Muscle of arm (tissue), 12 donors: Measurements from ENCODE around the gene GSK3B. TPM values are rescaled to one million over a fixed set of nuclear protein-coding genes. Genes with fewer than 3 reads are reported as not detected.
"Not testable (repeated sequence)": the region's sequence is repeated elsewhere in the genome, so short reads cannot be mapped to it uniquely, and the experiment has no call there.

ENCODE experiments used
- DNase-seq: peaks from one replicate; pipeline ENCODE4 v3.0.0-alpha.2; 2013
- polyA plus RNA-seq, 12 donors: library from polyadenylated mRNA; unstranded; fragments of 120-200 nt; gene quantifications; one replicate each; pipeline ENCODE4 v1.2.1, GENCODE V29; 2013; ENCODE audit not compliant: insufficient read length in 12 of 12

The GSK3B gene
- polyA plus RNA-seq, 12 donors: 26.2 to 43.2 (median 31.5) TPM; not detected in 1

DNA sequence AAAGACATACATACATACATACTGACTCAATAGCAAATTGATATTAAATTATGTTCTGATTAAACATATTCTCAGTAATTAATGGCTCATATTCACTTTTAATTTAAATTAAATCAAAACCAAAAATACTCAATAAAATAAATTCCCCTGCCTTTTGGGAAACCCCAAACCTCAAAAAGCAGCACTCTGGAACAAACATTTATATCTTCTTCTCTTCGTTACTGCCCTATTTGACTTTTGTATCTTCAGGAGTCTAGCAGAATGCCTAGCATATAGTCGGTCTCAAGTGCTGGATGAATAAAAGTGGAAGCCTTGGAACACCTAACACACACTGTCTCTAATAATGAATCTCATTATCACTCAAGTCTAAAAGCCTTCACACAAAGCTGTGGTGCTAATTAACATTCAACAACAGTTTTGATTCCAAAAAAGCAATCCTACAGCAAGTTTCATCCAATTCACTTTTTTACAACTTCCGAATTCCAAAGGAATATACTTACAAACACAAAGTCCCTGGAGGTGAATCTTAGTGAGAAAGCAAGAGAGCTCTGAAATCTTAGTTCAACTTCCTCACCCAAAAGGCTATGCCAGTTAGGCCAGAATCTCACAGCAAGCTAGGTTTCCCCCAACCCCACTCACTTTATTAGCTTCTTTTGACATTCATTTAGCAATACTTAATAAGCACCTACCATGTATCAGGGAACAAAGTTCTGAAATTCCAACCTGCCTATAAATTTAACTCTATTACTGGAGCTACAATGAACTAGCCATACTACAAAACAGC lies 35.0 kb downstream of the GSK3B start:
- DNase-seq: no peak

DNA sequence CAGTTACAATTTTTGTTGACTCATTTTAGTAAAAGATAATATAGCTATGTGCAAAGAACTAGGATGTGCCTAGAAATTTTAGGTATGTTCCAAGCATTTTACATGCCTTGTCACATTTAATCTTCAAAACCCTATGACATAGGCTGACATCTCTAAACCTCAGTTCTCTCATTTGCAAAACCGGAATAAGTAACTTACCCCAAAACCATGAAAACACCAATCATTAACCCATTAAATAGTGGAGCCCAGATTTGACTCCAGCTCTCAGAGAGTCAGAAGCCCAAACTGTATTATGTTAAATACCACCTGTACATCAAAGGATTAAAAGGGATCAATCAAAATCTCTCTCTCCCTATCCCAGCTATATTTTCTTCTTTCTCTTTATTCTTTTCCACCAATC lies 36.6 kb downstream of the GSK3B start:
- DNase-seq: no peak

- no peak for DNase-seq
These were observed 37.2 kb downstream of the GSK3B start for GRCh38 chr3:120057029-120057428.

- DNase-seq: not testable (repeated sequence)
These were observed 40.6 kb downstream of the GSK3B start for GRCh38 chr3:120053647-120054046.

DNA sequence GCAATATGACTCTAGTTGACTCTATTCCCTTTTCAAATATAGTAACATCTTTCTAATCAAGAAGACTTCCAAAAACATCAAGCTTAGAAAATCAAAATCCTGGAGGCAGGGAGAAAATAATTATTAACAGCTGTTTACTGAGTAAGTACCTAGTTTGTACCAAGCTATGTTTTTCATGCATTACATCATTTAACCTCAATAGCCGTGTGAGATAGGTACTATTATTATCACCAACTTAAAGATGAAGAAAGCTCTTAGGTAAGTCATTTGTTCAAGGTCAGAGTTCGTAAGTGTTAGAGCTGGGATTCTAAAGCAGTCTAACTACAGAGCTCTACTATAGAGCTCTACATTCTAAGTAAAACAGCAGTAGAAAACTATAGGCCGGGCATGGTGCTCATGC lies 41.6 kb downstream of the GSK3B start:
- DNase-seq: no peak

GRCh38 chr3:120052225-120052624 lies 42.0 kb downstream of the GSK3B start:
- DNase-seq: no peak

DNA sequence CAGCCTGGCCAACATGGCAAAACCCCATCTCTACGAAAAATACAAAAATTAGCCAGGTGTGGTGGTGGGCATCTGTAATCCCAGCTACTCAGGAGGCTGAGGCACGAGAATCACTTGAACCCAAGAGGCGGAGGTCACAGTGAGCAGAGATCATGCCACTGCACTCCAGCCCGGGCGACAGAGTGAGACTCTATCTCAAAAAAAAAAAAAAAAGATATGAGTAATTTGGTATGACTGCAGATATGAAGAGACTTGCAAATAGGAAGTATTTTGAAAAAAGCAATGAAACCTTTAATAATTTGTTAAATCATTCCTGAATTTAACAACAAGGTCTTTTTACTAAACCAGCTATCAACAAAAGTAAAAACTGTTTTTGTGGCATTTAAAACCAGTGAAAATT lies 42.7 kb downstream of the GSK3B start:
- DNase-seq: not testable (repeated sequence)

- no peak for DNase-seq
These were observed 44.2 kb downstream of the GSK3B start for GRCh38 chr3:120049881-120050539.

GRCh38 chr3:120049072-120049471 lies 45.2 kb downstream of the GSK3B start:
- no peak for DNase-seq

- DNase-seq: no peak
These were observed 45.7 kb downstream of the GSK3B start for GRCh38 chr3:120048355-120049041.

DNA sequence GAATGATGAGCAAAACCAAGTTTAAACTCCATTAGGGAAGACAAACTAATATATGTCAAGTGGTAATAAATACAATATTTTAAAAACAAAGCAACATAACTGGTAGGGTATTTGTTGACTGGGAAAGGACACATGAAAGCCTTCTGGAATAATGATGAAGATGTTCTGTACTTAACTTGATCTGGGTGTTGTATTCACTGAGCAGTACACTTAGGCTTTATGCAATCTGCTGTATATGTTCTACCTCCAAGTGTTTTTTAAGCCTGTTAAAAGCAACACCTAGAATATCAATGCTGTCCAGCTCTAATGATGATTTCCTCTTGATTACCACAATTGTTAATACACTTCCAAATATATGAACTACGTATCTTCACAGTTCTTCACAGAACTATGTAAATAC lies 46.6 kb downstream of the GSK3B start:
- DNase-seq: no peak

DNA sequence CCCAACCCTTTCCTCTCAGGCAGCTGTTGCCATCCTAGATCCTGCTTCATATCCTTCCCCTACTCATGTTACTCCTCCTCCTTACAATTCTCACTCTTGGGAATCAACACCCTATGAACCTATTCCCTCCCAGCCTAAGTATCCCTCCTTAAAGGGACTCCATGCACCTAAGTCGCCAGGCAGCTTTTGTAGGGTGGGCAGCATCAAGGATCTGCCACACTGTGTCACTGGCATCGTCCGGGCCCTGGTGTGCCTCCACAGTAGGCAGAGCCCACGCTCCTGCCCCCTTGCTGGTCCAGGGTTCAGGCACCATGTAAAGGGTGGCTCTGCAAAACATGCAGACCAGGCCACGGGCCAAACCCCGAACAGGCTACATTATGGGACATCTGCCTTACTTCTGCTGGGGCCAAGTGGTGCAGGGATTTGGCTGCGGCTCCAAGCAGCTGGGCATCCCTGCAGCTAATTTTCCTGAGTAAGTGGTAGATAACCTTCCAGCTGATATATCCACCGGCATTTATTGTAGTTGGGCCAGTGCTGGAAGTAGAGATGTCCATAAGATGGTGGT lies 53.4 kb downstream of the GSK3B start:
- no peak for DNase-seq

- DNase-seq: no peak
These were observed 54.3 kb downstream of the GSK3B start for GRCh38 chr3:120039642-120040610.

DNA sequence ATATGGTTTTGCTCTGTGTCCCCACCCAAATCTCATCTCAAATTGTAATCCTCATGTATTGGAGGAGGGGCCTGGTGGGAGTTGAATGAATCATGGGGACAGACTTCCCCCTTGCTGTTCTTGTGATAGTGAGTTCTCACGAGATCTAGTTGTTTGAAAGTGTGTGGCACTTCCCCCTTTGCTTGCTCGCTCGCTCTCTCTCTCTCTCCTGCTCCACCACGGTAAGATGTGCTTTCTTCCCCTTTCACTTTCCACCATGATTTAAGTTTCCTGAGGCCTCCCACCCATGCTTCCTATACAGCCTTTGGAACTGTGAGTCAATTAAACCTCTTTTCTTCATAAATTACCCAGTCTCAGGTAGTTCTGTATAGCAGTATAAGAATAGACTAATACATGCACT lies 60.7 kb downstream of the GSK3B start:
- DNase-seq: no peak

DNA sequence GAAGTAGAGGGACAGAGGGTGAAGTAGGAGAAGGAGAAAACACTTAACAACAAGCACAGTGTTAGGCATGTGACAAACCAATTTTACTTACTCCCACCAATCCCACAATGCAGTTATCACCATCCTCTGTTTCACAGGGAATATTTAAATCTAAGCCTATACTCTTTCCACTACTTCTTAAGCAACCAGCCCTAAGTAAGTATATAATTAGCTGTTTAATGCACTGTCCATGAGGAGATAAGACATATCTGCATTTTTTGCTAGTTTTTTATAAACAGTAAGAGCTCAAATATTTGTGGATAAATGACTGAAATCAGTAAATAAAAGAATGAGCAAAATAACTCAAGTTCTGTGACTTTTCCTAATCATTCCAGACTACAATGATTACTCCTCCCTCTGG lies 62.7 kb downstream of the GSK3B start:
- DNase-seq: no peak

DNA sequence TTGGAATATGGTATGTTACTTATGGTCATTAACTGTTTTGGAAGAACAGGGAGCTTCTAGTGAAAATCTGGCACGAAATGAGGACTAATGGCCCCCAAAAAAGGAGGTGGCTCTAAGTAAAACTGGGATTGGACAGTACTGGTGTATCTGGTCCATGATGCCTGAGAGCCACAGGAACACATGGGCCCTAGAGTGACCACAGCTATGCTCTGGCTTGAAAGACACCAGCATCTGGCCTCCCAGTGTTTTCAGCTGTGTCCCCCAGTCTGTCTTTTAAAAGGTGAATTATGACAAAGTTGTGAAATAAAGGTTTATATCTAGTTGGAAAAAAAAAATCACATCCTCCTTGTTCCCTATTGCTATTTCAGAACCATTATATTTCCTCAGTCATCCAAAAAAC lies 64.5 kb downstream of the GSK3B start:
- DNase-seq: no peak

GRCh38 chr3:120028271-120029047 lies 65.8 kb downstream of the GSK3B start:
- no peak for DNase-seq

- no peak for DNase-seq
These were observed 67.0 kb downstream of the GSK3B start for GRCh38 chr3:120027226-120027625.

DNA sequence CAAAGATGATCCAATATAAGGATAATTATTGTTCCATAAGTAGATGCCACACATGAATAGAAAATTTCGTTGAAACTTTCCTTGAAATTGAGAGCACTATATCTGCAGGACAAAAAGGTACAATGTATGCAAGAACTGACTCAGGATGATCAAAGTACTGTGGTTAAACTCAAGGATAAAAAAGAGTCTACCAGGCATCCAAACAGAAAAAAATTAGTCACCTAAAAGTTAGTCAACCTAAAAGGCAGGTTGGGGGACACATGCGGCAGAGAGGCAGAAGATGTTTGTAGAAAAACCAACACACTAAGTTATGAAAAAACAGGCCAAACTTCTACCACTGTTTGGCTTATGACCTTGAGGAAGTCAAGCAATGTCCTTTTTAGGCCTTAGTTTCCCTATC lies 68.7 kb downstream of the GSK3B start:
- no peak for DNase-seq

GRCh38 chr3:120024103-120024502 lies 70.1 kb downstream of the GSK3B start:
- DNase-seq: no peak

GRCh38 chr3:120022729-120023128 lies 71.5 kb downstream of the GSK3B start:
- DNase-seq: no peak
